Parathyroid adenoma (tissue), 2 donors: ENCODE measurements around the gene ZNF562.
"Not testable (repeated sequence)": the region's sequence is repeated elsewhere in the genome, so short reads cannot be mapped to it uniquely, and the experiment has no call there.

ENCODE experiments used
- H2AFZ ChIP-seq: fragments of 300-600 bp; sonication (generic); one replicate; pipeline ENCODE4 v1.7.0; 2017; ENCODE audit warnings: antibody characterized with exemption, mild to moderate bottlenecking
- H3K27ac ChIP-seq: fragments of 300-600 bp; sonication (generic); one replicate; pipeline ENCODE4 v1.7.0; 2017
- H3K27me3 ChIP-seq: fragments of 300-600 bp; sonication (generic); one replicate; pipeline ENCODE4 v1.7.0; 2017; ENCODE audit warnings: low read length; ENCODE audit not compliant: control insufficient read depth, insufficient read depth
- H3K36me3 ChIP-seq: fragments of 300-600 bp; sonication (generic); one replicate; pipeline ENCODE4 v1.7.0; 2017; ENCODE audit warnings: low read length; ENCODE audit not compliant: control insufficient read depth, insufficient read depth
- H3K4me1 ChIP-seq: fragments of 300-600 bp; sonication (generic); one replicate; pipeline ENCODE4 v1.7.0; 2017; ENCODE audit warnings: control low read depth
- H3K4me2 ChIP-seq: fragments of 300-600 bp; sonication (generic); one replicate; pipeline ENCODE4 v1.7.0; 2017; ENCODE audit warnings: low read length
- H3K4me3 ChIP-seq: fragments of 300-600 bp; sonication (generic); one replicate; pipeline ENCODE4 v1.7.0; 2017; ENCODE audit warnings: low read depth, low read length
- H3K79me2 ChIP-seq: fragments of 300-600 bp; sonication (generic); one replicate; pipeline ENCODE4 v1.7.0; 2017; ENCODE audit warnings: control low read depth
- H3K9ac ChIP-seq: fragments of 300-600 bp; sonication (generic); one replicate; pipeline ENCODE4 v1.7.0; 2017; ENCODE audit warnings: mild to moderate bottlenecking
- H3K9me3 ChIP-seq: fragments of 300-600 bp; sonication (generic); one replicate; pipeline ENCODE4 v1.7.0; 2017; ENCODE audit warnings: low read length; ENCODE audit not compliant: control insufficient read depth
- CTCF ChIP-seq: fragments of 300-600 bp; sonication (generic); IDR thresholded peaks from one replicate; pipeline ENCODE4 v1.7.0; 2017; ENCODE audit warnings: antibody characterized with exemption, mild to moderate bottlenecking
- donor health status: primary hyperparathyroidism.

Gene ZNF562

DNA sequence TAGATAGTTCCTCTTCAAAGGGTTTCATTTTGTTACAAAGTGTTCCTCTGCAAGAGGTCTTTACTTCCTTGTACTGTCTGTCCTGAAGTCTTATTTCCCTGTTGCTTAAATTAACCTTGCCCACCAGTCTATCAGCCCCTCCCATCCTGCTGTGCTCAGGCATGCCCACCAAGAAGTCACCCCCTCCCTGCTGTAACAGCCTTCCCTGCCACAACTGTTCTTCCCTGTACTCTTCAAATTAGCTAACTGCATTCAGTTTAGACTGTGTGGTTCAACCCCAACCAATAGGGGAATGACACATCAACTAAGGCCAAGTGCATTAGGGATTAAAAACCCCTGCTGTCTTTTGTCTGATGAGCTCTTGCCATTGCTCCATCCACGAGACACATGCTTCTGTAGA, 34.4 kb upstream of the ZNF562 start:
- Histone ChIP-seq H3K36me3 (no peaks in the 10 kb centered on the region), H3K4me1 (no peaks in the 10 kb centered on the region), H3K9me3 (no peaks in the 10 kb centered on the region), H3K4me2 (no peak overlapping the region), H3K4me3 (no peak overlapping the region), H2AFZ (no peak overlapping the region), H3K79me2 (no peaks in the 10 kb centered on the region), H3K27ac (no peak overlapping the region), H3K9ac (no peak overlapping the region), H3K27me3 (no peaks in the 10 kb centered on the region)
- TF ChIP-seq CTCF = no peak

DNA sequence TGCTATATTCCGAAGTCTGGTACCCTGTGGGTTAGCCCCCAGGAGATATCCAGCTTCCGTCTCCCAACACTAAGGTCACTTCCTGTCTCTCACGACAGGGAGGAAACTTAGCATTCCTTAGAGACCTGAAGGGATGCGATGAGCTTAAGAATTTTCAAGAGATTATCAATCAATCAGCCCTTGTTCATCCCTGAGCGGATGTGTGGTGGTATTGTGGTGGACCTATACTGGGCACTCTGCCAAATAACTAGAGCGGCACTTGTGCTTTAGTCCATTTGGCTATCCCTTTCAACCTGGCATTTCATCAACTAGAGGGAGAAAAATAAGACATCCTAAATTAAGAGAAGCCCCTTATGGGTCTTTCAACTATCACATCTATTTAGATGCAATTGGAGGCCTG, 30.9 kb upstream of the ZNF562 start:
- Histone ChIP-seq H3K9ac (no peak overlapping the region), H3K4me1 (no peaks in the 10 kb centered on the region), H3K9me3 (no peaks in the 10 kb centered on the region), H2AFZ (no peak overlapping the region), H3K79me2 (no peaks in the 10 kb centered on the region), H3K4me3 (no peak overlapping the region), H3K4me2 (no peak overlapping the region), H3K27ac (no peak overlapping the region), H3K27me3 (no peaks in the 10 kb centered on the region), H3K36me3 (no peaks in the 10 kb centered on the region)
- no peak for TF ChIP-seq CTCF

DNA sequence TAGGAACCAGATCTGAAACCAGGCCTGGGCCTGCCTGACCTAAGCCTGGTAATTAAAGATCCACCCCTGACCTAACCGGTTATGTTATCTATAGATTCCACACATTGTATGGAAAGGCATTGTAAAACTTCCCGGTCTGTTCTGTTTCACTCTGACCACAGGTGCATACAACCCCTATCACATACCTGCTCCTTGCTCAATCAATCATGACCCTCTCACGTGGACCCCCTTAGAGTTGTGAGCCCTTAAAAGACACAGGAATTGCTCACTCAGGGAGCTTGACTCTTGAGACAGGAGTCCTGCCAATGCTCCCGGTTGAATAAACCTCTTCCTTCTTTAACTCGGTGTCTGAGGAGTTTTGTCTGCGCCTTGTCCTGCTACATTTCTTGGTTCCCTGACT, 27.3 kb upstream of the ZNF562 start:
- Histone ChIP-seq H3K4me3 (no peak overlapping the region), H3K9me3 (no peaks in the 10 kb centered on the region), H3K4me1 (no peaks in the 10 kb centered on the region), H3K36me3 (no peaks in the 10 kb centered on the region), H3K27ac (no peak overlapping the region), H3K27me3 (no peaks in the 10 kb centered on the region), H2AFZ (no peak overlapping the region), H3K4me2 (no peak overlapping the region), H3K79me2 (no peaks in the 10 kb centered on the region), H3K9ac (no peak overlapping the region)
- no peak for TF ChIP-seq CTCF

- no peak overlapping the region for H3K4me3 ChIP-seq
Observed at GRCh38 chr19:9700229-9700981, 25.5 kb upstream of the ZNF562 start.

GRCh38 chr19:9690301-9690700, 15.4 kb upstream of the ZNF562 start:
- H3K4me1 ChIP-seq, H3K27ac ChIP-seq, H3K4me2 ChIP-seq, H3K79me2 ChIP-seq, H3K9me3 ChIP-seq, H3K36me3 ChIP-seq, H2AFZ ChIP-seq, H3K27me3 ChIP-seq, H3K9ac ChIP-seq, H3K4me3 ChIP-seq: not testable (repeated sequence)

More at GRCh38 chr19:9700229-9700981, 25.5 kb upstream of the ZNF562 start:
- Histone ChIP-seq H3K36me3 (no peaks in the 10 kb centered on the region), H3K27me3 (no peaks in the 10 kb centered on the region), H2AFZ (no peak overlapping the region), H3K79me2 (no peaks in the 10 kb centered on the region), H3K4me2 (no peak overlapping the region), H3K9me3 (no peaks in the 10 kb centered on the region), H3K27ac (no peak overlapping the region), H3K9ac (no peak overlapping the region), H3K4me1 (no peaks in the 10 kb centered on the region)
- no peak for TF ChIP-seq CTCF

- H2AFZ ChIP-seq, H3K36me3 ChIP-seq, H3K9me3 ChIP-seq, H3K4me1 ChIP-seq, H3K4me2 ChIP-seq, H3K79me2 ChIP-seq, H3K4me3 ChIP-seq, H3K9ac ChIP-seq, H3K27me3 ChIP-seq, H3K27ac ChIP-seq: not testable (repeated sequence)
Observed at GRCh38 chr19:9679996-9680395, 5.1 kb upstream of the ZNF562 start.

DNA sequence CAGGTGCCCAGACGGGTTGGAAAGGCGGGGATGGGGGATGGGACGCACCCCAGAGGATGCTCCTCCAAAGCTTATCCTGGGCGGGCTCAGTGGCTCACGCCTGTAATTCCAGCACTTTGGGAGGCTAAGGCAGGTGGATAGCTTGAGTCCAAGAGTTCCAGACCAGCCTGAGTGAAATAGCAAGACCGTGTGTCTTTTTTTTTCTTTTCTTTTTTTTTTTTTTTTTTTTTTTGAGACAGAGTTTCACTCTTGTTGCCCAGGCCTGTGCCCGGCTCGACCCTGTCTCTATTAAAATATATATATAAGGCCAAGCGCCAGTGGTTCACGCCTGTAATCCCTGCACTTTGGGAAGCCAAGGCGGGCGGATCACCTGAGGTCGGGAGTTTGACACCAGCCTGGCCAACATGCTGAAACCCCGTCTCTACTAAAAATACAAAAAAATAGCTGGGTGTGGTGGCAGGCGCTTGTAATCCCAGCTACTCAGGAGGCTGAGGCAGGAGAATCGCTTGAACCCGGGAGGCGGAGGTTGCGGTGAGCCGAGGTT, 530 bp upstream of the ZNF562 start:
- Histone ChIP-seq H3K9ac (peak overlapping the region; percentile 63), H3K4me2 (peak overlapping the region; percentile 91), H3K27ac (peak overlapping the region; percentile 89), H3K4me3 (peak overlapping the region; percentile 95), H3K79me2 (peaks cover 15% of the 10 kb centered on the region), H2AFZ (peak overlapping the region; percentile 86)
- H3K36me3 ChIP-seq, H3K4me1 ChIP-seq, H3K27me3 ChIP-seq, H3K9me3 ChIP-seq: not testable (repeated sequence)
